GM19099 (cell line): ENCODE measurements around the gene SNRNP48.

ENCODE experiments used
- POLR2A ChIP-seq: IDR thresholded peaks from 3 replicates; pipeline ENCODE4 v1.6.1; 2011; ENCODE audit warnings: low read depth; ENCODE audit not compliant: insufficient read length; ENCODE audit errors: extremely low read depth

The SNRNP48 gene

DNA sequence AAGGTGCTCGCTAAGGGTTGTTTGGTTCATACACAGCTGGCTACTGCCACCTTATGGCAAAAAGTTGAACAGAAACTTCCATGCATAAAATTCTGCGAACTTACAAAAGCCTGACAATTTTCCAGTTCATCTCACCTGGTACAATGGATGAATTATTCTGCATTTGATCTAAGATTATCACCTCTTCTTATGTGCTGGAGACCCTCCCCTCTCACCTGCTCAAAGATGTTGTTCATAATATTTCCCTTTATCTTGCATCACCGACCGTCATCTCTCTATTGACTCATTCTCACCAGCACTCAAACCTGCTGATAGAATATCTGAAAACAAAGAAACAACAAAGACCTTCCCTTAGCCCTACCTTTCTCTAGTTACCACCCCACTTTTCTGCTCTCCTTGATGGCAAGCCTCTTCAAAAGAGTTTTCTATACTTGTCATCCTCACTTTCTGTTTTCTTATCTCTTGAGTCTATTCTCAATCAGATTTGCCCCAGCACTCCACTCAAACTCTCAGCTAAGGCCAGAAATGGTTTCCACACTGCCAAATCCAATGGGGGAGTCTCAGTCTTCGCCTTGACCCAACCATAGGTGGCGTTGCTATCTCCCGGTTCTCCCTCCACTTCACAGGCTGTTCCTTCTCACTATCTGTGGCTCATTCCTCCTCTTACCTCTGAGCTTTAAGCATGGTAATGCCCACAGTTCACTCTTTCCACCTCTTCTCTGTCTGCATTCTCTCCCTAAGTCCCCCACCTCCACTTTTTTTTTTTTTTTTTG is 25.8 kb downstream of the SNRNP48 start:
- TF ChIP-seq POLR2A, result no peak

DNA sequence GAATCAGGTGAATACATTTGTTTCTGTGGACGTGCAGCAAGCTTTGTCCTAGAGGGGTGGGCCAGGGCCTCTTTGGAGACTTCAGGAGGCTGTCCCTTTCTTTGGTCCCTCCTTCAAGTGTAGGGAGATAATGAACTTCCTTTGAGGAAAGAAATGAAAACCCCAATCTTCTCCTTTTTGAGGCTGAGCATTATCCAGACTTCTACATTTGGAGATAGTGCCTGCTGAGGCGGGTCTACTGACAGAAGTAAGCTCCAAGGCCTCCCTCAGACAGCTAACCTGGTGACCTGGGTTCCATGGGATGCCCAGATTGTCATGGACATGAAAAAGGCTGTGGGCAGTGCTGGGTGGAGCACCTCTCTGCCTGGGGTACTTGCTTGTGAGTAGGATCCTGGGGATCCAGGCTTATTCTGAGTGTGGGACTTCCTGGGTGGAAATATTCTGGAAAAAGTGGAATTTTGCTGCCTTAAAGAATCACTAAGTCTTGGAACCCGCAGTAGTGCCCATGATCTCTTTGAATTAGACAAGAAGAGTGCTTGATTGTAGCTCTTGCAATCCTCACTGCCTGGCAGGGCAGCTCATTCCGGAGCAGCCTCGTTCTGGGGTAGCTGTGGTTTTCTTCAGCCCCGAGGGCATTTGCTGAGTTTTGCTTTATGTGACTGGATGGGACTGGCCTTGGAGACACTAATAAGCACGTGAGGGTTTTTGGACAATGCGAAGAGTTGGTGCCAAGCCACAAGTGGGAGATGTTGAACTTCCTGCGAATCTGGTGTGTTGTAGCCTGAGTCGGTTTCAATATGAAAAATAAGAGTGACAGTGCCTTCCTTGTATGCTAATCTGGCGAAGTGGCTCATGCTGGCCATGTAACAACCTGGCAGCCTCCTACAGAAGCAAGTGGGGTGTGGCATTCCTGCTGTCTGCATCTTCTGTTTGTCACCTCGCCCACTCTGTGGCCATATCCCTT is 28.1 kb downstream of the SNRNP48 start:
- TF ChIP-seq POLR2A, result no peak

DNA sequence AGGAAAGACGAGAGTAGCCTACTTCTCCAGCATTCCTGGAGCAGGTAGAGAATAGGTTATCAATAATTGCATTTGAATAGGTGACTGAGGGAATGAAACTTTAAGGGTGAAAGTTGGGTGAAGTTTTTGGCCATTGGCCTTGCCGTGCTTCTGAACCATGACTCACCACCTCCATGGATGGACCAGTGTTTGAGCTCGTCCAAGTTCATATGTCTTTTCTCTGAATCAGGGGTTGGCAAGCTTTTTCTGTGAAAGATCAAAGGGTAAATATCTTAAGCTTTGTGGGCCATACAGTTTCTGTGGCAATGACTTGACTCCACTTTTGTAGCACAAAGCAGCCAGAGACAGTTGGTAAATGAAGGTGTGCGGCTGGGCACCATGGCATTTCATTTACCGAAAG is 31.8 kb downstream of the SNRNP48 start:
- no peak for TF ChIP-seq POLR2A

DNA sequence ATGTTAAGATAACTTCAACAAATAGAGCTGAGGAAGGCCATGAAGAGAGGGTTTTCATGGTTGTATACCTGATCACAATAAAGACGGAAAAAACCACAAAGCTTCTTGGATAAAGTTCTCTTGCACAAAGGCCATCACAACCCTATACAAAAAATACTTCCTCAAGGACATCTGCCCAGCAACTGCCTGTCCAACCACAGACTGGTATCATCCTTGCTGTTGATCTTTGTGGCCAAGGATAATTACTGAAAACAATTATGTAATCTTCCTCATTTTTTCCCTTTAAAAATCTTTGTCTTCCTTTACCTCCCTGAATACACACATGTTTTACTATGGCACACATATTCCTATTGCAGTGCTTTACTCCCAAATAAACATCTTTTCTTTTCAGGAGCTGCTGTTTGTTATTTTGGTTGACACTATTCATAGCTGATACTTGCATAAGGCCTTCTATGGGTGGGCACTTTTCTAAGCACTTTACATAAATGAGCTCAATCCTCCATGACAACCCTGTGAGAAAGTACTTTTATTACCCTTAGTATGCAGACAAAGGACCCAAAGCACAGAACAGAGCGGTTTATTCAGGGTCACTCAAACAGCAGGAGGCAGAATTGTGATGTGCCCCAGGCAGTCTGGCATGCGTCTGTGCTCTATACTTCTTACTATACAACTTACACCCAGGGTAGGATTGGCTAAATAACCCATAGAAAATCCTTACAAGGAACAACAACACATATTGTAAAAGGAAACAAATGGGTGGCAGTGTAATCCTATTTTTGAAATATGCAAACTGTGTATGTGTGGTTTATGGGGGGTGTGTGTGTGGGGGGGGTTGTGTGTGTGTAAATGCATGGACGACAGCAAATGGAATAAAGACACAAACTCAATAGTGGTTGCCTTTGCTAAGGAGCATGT is 35.1 kb downstream of the SNRNP48 start:
- TF ChIP-seq POLR2A, result no peak

DNA sequence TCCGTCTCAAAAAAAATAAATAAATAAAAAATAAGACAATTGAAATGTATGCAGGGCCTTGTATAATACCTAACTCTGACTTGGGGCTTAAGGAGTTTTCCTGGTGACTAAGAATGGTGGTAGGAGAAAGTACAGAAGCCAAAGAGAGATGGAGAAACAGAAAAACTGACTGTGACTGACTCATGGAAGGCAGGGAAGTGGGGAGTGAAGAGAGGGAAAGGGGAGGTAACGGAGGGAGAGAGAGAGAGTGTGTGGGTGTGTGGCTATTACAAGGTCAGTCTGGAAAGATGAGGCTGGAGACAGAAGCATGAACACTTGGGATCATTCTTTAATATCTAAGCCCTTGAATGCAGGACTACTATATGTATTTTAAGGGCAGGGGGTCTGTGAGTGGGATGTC is 38.5 kb downstream of the SNRNP48 start:
- no peak for TF ChIP-seq POLR2A

DNA sequence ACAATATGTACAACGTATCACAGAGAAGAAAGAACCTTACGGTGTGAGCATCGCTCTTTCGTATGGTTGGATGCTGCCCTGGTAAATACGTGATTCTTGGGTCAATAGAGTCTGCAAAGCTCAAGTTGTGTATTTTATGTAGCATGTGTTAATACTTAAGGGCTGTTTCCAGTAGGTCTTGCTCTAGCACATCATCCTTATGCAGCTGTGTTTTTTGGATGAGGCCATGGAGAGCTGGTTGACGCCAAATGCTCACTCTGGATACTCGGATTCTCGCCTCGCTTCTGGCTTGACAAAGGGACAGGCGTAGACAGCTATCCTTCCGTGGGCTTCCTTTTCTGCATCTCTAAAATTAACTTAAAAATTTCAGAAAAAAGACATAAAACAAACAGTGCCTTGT is 38.9 kb downstream of the SNRNP48 start:
- TF ChIP-seq POLR2A, result no peak

DNA sequence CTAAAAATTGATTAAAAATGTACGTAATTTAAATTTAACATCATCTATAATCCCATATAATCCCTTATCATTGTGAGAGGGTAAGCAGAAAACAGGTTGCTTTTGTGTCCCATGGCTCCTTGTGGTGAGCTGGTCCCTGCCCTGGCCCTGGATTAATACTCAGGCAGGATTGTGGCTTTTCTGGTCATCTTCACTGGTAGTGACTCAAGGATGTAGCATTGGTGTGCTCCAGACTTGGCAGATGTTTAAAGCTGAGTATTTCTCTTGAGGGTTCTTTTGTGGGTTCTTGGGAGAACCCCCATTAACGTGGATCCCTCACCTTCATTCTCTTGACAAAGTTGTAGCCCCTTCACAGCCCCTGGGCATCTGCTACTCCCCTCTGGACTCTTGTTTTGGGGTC is 39.3 kb downstream of the SNRNP48 start:
- no peak for TF ChIP-seq POLR2A

DNA sequence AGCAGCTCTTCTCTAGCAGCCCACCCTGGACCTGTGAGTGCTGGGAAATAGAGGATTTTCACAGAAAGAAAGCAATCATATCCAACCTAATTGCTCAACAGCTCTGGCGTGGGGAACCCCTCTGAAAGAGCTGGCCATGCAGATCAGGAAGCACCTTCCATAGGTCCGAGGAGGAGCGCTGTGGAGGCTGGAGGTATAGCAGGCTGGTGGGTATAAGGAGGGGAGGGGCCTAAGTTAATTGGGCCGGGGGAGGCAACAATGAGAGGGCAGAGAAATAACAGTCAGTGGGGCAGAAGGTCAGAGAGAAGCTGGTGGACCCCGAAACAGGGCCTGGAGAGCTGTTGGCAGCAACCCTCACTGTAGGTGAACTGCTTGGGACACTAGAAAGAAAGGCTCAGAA is 40.8 kb downstream of the SNRNP48 start:
- TF ChIP-seq POLR2A, result no peak

DNA sequence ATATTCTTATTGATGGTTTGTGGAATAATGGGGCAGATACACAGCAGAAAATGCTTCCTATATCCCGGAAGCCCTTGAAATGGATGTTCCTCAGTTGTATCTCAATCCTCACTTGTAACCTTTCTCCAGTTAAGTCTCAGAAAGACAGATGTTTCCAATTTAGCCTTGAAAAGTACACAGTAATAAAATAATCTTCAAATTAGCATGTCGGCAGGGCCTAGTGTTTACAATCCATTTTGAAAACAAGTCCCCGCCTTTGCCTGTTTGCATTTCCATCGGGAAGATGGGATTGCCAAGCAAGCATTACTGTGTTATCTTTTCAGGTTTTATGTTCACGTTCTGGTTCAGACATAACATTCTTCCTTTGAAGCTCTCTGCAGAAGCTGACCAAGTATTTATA is 41.5 kb downstream of the SNRNP48 start:
- no peak for TF ChIP-seq POLR2A

DNA sequence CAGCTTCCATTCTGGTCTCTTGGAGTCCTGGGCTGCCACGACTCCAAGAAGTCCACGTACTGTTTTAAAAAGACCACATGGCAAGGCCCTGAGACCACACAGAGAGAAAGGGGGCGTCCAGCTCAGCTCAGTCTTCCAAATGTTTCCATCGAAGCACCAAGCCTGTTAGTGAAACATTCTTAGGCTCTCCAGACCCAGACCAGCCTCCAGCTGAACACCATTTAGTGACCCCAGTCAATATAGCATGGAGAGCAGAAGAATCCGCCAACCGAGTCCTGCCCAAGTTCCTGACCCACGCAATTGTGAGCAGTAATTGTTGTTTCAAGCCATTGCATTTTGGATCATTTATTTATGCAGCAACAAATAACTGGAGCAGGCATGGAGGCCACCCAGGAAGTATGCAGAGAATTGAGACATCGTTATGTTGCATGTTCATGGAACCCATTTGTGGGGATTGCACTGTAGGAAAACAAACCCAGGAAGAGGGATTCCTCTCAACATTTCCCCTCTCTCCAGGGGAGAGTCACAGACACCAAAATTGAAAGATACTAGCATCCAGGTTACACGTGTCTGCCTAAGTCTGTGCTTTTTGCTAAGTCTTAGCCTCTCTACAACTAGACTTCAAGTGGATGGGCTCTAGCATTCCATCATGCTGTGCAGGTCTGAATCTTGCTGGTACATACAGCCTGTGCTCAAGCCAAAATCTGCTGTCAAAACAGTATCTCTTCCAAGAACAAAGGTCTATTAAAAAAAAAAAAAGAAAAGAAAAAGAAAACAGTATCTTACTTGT is 42.7 kb downstream of the SNRNP48 start:
- TF ChIP-seq POLR2A, result no peak

DNA sequence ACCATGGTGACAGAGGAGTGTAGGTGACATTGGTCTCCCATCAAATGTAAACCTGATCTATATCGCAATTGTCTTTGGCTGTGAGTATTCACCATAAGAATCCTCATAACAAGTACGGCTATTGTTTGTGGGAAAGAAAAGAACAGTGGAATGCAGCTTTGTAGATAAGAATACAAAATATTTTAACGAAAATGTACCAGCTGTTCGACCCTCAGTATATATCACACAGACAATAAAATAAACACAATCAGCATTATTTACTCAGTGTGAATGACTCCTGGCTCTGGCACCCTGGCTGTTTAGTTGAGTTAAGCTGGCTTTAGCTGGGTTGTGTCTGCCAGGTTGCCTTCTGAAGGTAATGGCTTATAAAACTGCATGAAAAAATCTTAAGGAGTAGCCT is 43.4 kb downstream of the SNRNP48 start:
- no peak for TF ChIP-seq POLR2A

DNA sequence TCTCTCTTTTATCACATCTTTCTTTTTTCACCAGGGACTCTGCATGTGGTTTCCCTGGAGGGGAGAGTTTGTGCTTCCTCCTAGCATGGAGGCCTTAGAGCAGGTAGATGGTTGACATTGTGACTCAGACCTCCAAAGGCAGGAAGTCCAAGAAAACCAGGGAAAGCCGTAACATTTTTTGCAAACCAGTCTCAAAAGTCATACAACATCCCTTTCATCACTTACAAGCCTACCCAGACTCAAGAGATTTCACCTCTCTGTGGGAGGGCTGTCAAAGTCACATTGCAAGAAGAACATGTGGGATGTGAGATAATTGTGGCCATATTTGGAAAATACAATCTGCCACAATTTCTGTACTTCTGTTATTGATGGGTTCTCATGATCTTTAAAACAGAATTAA is 46.2 kb downstream of the SNRNP48 start:
- no peak for TF ChIP-seq POLR2A

DNA sequence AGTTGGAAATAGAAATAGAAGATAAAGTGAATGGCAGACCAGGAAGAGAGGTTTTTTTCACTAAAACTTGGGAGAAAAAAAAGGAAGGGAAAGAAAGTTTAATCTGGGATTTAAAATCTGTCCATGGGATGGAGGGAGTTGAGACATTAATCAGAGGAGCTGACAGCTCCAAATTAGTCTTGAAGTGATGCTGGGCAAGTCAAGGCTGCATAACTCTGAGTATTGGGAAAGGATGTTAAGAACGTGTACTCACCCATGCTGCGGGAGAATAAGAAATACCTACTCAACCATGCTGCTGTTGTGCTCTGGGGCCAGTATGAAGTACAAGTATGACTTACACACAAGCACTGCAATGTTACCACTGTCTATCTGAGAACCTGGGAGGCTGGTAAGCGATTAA is 47.5 kb downstream of the SNRNP48 start:
- no peak for TF ChIP-seq POLR2A

DNA sequence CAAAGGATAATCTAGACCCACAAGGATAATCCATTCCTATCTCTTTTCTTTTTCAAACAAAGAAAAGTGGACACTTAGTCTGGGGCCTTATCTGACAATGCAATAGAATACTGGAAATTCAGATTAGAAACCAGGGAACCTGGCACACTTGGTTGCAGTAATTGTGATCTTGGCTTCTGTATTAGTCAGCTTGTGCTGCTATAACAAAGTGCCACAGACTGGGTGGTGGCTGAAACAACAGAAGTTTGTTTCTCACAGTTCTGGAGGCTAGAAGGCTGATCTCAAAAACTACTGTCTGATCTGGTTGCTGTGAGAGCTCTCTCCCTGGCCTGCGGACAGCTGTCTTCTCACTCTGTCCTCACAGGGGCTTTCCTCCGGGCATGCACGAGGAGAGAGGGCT is 49.4 kb downstream of the SNRNP48 start:
- no peak for TF ChIP-seq POLR2A
